D341Med (cell line): ENCODE data around the gene NLRP10.

Experiments
- DNase-seq: peaks from one replicate; pipeline ENCODE4 v3.0.0; 2012; ENCODE audit warnings: low spot score

The NLRP10 gene

GRCh38 chr11:7974668-7975067, 9.4 kb upstream of the NLRP10 start:
- DNase-seq, result no peak

- no peak for DNase-seq
These were observed 7.8 kb upstream of the NLRP10 start for GRCh38 chr11:7973011-7973410.

DNA sequence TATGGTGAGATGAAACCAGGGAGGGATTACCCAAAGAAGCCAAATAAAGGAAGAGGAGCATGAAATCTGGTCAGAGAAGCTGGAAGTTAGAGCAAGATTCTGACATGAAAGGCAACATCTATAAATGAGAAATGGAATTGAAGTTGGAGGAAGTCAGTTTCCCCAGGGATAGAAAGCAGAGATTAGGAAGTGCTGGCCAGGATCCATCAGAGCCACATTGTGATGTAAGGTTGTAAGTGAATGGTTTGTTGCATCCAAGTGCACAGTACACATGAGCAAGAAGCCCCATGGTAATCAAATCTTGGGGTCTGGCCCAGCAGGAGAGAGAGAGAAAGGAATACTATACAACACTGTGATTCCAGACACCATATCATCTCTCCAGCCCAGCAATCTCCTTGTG, 6.6 kb upstream of the NLRP10 start:
- no peak for DNase-seq

- no peak for DNase-seq
These were observed 4.8 kb upstream of the NLRP10 start for GRCh38 chr11:7969756-7970646.

- DNase-seq, result no peak
These were observed 3.4 kb upstream of the NLRP10 start for GRCh38 chr11:7968686-7969085.

DNA sequence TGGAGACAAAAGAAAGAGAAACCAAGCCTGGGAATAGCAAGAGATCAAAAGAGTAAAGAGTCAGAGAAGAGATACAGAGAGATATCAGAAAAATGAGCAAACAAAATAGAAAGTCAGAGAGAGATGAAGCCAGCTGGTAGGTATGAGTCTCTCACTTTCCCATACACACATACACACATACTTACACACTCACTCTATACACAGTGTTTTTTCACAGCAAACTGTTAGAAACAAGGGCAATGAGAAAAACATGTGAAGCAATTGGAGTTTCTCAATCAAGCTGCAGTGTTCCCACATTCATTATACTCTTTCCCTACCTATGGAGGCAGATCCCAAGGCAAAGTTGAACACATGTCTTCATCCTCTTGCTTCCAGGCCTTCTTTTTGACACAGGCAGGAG, 2.6 kb upstream of the NLRP10 start:
- no peak for DNase-seq

DNA sequence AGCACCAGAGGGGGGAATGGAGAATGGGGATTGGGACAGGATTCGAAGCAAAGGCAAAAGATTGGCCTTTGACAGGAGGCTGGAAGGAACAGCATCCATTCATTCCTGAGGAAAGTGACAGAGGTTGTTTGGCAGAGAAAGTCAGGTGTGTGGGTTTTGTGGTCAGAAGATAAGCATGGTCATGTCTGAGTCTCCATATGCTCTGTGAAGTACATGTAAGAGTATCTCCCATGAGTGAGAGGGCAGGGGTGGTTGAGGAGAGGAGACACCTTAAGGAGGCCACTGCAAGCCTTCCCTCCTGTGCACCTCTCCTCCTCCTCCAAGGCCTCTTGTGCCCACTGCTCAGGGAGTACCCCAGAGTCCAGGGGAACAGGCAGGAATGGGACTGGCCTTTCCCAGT, 1.9 kb upstream of the NLRP10 start:
- no peak for DNase-seq

- no peak for DNase-seq
These were observed 374 bp downstream of the NLRP10 start for GRCh38 chr11:7964873-7965272.

GRCh38 chr11:7964261-7964660, 986 bp downstream of the NLRP10 start:
- DNase-seq, result no peak

DNA sequence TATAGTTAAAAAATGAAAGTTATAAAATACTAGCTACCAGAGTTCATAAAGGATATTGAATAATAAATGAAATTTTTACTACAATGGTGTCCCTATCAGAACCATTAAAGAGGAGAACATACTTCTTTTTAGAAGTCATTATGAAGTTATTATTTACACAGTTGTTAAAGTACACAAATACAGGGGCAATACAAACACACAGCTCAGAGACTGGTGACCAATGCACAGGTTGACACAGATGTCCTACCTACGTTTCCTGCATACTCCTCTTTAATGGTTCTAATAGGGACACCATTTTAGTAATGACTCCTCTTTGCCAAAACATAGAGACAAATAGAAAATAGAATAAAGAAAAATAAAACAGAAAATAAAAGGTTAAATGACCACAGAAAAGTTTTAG, 10.1 kb downstream of the NLRP10 start:
- no peak for DNase-seq

- no peak for DNase-seq
These were observed 15.3 kb downstream of the NLRP10 start for GRCh38 chr11:7949934-7950333.

GRCh38 chr11:7944123-7944522, 21.1 kb downstream of the NLRP10 start:
- DNase-seq, result no peak

- no peak for DNase-seq
These were observed 23.6 kb downstream of the NLRP10 start, which contains the start of gene OR10A3 for GRCh38 chr11:7941608-7942007. Gene OR10A3, minus strand, starts transcription at chr11:7941708. Its CDS starts 2,188 bp downstream, at chr11:7939520.

DNA sequence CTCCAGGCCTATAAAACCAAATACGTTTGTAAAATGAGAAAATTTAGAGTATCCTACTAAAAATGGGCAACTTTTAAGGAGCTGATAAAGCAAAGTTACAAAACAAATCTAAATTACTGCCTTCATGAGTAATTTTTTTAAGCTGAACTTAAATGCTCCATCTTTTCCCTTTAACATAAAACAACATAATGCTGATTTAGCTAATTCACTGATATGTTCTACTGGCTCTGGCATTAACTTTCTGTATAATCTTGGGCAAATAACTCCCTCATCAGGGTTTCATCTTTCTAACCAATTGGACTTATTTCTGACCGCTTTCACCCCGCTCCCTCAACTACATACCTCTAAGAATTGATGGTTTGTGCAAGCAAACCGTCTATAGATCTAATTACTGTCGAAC, 24.1 kb downstream of the NLRP10 start:
- no peak for DNase-seq

DNA sequence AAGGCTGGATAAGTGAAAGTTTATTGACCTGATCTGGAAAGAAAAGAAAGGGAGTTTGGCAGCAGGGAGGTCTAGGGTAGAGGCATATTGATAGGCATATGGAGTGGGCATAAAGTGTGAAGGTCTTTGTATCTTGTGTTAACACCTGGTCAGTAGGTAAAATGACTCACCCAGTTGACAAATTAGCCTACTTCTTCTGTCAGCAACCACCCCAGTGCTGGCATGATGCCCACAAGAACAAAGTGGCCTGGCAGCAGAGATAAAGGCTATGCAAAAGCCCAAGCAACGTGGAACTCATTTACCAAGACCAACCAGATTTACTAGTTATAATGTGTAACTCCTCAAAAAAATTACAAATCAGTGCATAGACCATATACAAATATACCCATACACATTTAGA, 28.6 kb downstream of the NLRP10 start:
- no peak for DNase-seq

DNA sequence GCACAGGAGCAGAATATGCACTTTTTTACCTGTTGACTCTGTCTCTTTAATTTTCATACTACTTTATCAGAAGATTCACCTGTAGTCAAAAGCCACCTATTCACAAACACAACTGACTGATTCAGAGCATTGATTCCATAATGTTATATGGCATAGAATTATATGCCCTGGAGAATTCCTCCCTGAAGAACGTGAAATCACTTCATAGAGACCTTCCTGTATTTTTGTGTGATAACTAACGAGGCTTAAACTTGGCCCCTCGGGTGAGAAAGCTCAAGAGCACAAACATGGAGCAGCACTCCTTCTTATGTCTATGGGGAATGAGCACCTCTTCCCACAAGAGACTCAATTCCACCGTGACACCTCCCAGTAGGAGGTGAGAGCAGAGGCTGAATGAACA, 34.1 kb downstream of the NLRP10 start, which contains the start of gene OR10A6:
Gene OR10A6 (minus strand): TSS at position 101 of the 400 bp plus-strand sequence. CDS start 2,606 bp downstream, outside the sequence.
- no peak for DNase-seq

- DNase-seq, result no peak
These were observed 37.6 kb downstream of the NLRP10 start for GRCh38 chr11:7927635-7928034.

DNA sequence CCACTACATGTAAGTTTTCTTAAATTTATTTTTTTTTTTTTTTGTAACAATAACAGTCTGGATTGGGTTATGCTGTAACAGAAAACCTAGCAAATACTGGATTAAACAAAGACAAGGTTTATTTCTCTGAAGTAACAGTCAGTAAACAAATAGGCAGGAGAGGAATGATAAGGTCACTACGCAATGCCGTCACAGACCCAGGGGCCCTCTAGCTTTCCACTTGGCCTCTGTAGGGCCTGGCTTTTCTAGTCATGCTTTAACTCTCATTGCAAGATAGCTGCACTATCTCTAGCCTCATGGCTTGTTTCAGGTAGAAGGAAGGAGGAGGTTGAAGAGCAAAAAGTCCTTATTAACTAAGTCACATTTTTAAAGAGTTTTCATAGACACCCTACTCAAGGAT, 40.7 kb downstream of the NLRP10 start:
- no peak for DNase-seq

- DNase-seq, result no peak
These were observed 47.1 kb downstream of the NLRP10 start for GRCh38 chr11:7918141-7918540.
